OCI-LY1 (cell line): ENCODE results near the gene OR52A5.

Experiments used
- H2AFZ ChIP-seq: fragments of 200-600 bp; sonication (generic), shearing (Covaris generic); 2 replicates; pipeline ENCODE4 v1.6.0; 2014; ENCODE audit warnings: antibody characterized with exemption, mild to moderate bottlenecking, low read length
- H3F3A ChIP-seq: fragments of 200-600 bp; sonication (generic), shearing (Covaris generic); 2 replicates; pipeline ENCODE4 v1.6.0; 2014; ENCODE audit warnings: mild to moderate bottlenecking, antibody characterized with exemption, low read length, moderate library complexity; ENCODE audit not compliant: insufficient read depth
- H3K27ac ChIP-seq: fragments of 200-600 bp; sonication (generic); 2 replicates; pipeline ENCODE4 v1.5.1; 2014; ENCODE audit warnings: low read length, mixed run types, mild to moderate bottlenecking, low read depth; ENCODE audit not compliant: poor library complexity, severe bottlenecking
- H3K27me3 ChIP-seq: fragments of 200-600 bp; sonication (generic); 2 replicates; pipeline ENCODE4 v1.6.0; 2014; ENCODE audit warnings: antibody characterized with exemption, mild to moderate bottlenecking, low read length, moderate library complexity; ENCODE audit not compliant: insufficient read depth
- H3K36me3 ChIP-seq: fragments of 200-600 bp; sonication (generic); 2 replicates; pipeline ENCODE4 v1.6.1; 2014; ENCODE audit warnings: mild to moderate bottlenecking, antibody characterized with exemption, low read length, moderate library complexity, mixed read lengths; ENCODE audit not compliant: insufficient read depth
- H3K4me1 ChIP-seq: fragments of 200-600 bp; sonication (generic); 2 replicates; pipeline ENCODE4 v1.5.1; 2014; ENCODE audit warnings: mild to moderate bottlenecking, low read length, moderate library complexity; ENCODE audit not compliant: insufficient read depth, severe bottlenecking
- H3K4me2 ChIP-seq: fragments of 200-600 bp; sonication (generic), shearing (Covaris generic); 2 replicates; pipeline ENCODE4 v1.6.1; 2014; ENCODE audit warnings: low read length
- H3K4me3 ChIP-seq: fragments of 200-600 bp; sonication (generic); 2 replicates; pipeline ENCODE4 v1.5.1; 2014; ENCODE audit warnings: low read length, low read depth, mild to moderate bottlenecking, mixed read lengths; ENCODE audit not compliant: poor library complexity, severe bottlenecking
- H3K79me2 ChIP-seq: fragments of 200-600 bp; shearing (Covaris generic); 2 replicates; pipeline ENCODE4 v1.6.1; 2016; ENCODE audit warnings: mixed run types, low read length, mixed read lengths; ENCODE audit not compliant: insufficient read depth
- H3K9ac ChIP-seq: fragments of 200-600 bp; sonication (generic), shearing (Covaris generic); 2 replicates; pipeline ENCODE4 v1.6.1; 2014; ENCODE audit warnings: mild to moderate bottlenecking, low read length, mixed read lengths
- H3K9me2 ChIP-seq: fragments of 200-600 bp; sonication (generic), shearing (Covaris generic); 2 replicates; pipeline ENCODE4 v1.6.1; 2014; ENCODE audit warnings: low read depth, mild to moderate bottlenecking, low read length, mixed read lengths
- H3K9me3 ChIP-seq: fragments of 200-600 bp; shearing (Covaris generic); 2 replicates; pipeline ENCODE4 v1.6.1; 2014; ENCODE audit warnings: low read length, mixed read lengths
- H4K20me1 ChIP-seq: fragments of 200-600 bp; sonication (generic), shearing (Covaris generic); 2 replicates; pipeline ENCODE4 v1.6.0; 2016; ENCODE audit warnings: mild to moderate bottlenecking, low read length; ENCODE audit not compliant: insufficient read depth
- CTCF ChIP-seq: fragments of 200-600 bp; sonication (generic), shearing (Covaris generic); IDR thresholded peaks from 2 replicates; pipeline ENCODE4 v1.5.1; 2017; ENCODE audit warnings: mild to moderate bottlenecking, antibody characterized with exemption, low read length, moderate library complexity, mixed read lengths
- EZH2 ChIP-seq: fragments of 200-600 bp; sonication (generic), shearing (Covaris generic); IDR thresholded peaks from 2 replicates; pipeline ENCODE4 v1.8.0; 2017; ENCODE audit warnings: borderline replicate concordance, mixed run types, mild to moderate bottlenecking, antibody characterized with exemption, low read length, moderate library complexity, mixed read lengths

Gene OR52A5

GRCh38 chr11:5123802-5124521, 14.2 kb downstream of the OR52A5 start:
- Histone ChIP-seq H3K27ac (no peak overlapping the region), H2AFZ (no peak overlapping the region), H3K9ac (no peak overlapping the region), H3K27me3 (no peaks in the 10 kb centered on the region; the same call in 1 of the 2 replicates), H3K79me2 (no peaks in the 10 kb centered on the region), H3K36me3 (no peaks in the 10 kb centered on the region), H3K9me3 (no peaks in the 10 kb centered on the region), H3F3A (no peaks in the 10 kb centered on the region), H3K4me2 (no peak overlapping the region), H3K4me1 (no peaks in the 10 kb centered on the region), H4K20me1 (no peaks in the 10 kb centered on the region), H3K9me2 (no peaks in the 10 kb centered on the region), H3K4me3 (no peak overlapping the region)
- TF ChIP-seq CTCF (peak; percentile 82), EZH2 (no peak)

- H3K27me3 ChIP-seq: no peaks in the 10 kb centered on the region; the same call in 1 of the 2 replicates
- H3K4me2 ChIP-seq: no peak overlapping the region
- no peaks in the 10 kb centered on the region for H3K9me3 ChIP-seq
- TF ChIP-seq CTCF (no peak), EZH2 (no peak)
- no peaks in the 10 kb centered on the region for H3K79me2 ChIP-seq
- no peak overlapping the region for H3K9ac ChIP-seq
- no peaks in the 10 kb centered on the region for H4K20me1 ChIP-seq
- no peak overlapping the region for H3K27ac ChIP-seq
- H3K4me3 ChIP-seq: no peak overlapping the region
- no peaks in the 10 kb centered on the region for H3F3A ChIP-seq
- H3K4me1 ChIP-seq: no peaks in the 10 kb centered on the region
- H3K9me2 ChIP-seq: no peaks in the 10 kb centered on the region
- H3K36me3 ChIP-seq: no peaks in the 10 kb centered on the region
- no peak overlapping the region for H2AFZ ChIP-seq
These were observed 19.3 kb downstream of the OR52A5 start for GRCh38 chr11:5118893-5119292.

GRCh38 chr11:5117588-5117987, 20.6 kb downstream of the OR52A5 start:
- H3K4me2 ChIP-seq: no peak overlapping the region

More at GRCh38 chr11:5117588-5117987, 20.6 kb downstream of the OR52A5 start:
- H3K9ac ChIP-seq: no peak overlapping the region
- H3K4me3 ChIP-seq: no peak overlapping the region
- H3K36me3 ChIP-seq: no peaks in the 10 kb centered on the region
- no peaks in the 10 kb centered on the region for H3K4me1 ChIP-seq
- TF ChIP-seq CTCF: no peak
- TF ChIP-seq EZH2: no peak
- H3K27me3 ChIP-seq: no peaks in the 10 kb centered on the region
- H3K27ac ChIP-seq: no peak overlapping the region
- no peaks in the 10 kb centered on the region for H3F3A ChIP-seq
- no peaks in the 10 kb centered on the region for H3K79me2 ChIP-seq
- no peaks in the 10 kb centered on the region for H4K20me1 ChIP-seq
- H3K9me2 ChIP-seq: no peaks in the 10 kb centered on the region
- H3K9me3 ChIP-seq: no peaks in the 10 kb centered on the region
- H2AFZ ChIP-seq: no peak overlapping the region
